GM19193 (cell line): Measurements from ENCODE around the gene HMGCLL1.

Experiments used
- POLR2A ChIP-seq: IDR thresholded peaks from 4 replicates; pipeline ENCODE4 v1.6.1; 2011; ENCODE audit not compliant: insufficient read depth, insufficient read length; ENCODE audit errors: extremely low read depth

HMGCLL1 gene

GRCh38 chr6:55497694-55498093 lies 81.3 kb downstream of the HMGCLL1 start:
- no peak for TF ChIP-seq POLR2A

- no peak for TF ChIP-seq POLR2A
Observed at GRCh38 chr6:55496201-55496600, 82.8 kb downstream of the HMGCLL1 start.

- TF ChIP-seq POLR2A, result no peak
Observed at GRCh38 chr6:55495277-55495676, 83.7 kb downstream of the HMGCLL1 start.

- no peak for TF ChIP-seq POLR2A
Observed at GRCh38 chr6:55494411-55494810, 84.6 kb downstream of the HMGCLL1 start.

- no peak for TF ChIP-seq POLR2A
Observed at GRCh38 chr6:55492259-55492658, 86.7 kb downstream of the HMGCLL1 start.

GRCh38 chr6:55490871-55491270 lies 88.1 kb downstream of the HMGCLL1 start:
- no peak for TF ChIP-seq POLR2A

- no peak for TF ChIP-seq POLR2A
Observed at GRCh38 chr6:55474382-55474781, 104.6 kb downstream of the HMGCLL1 start.

GRCh38 chr6:55473722-55474121 lies 105.3 kb downstream of the HMGCLL1 start:
- no peak for TF ChIP-seq POLR2A

- TF ChIP-seq POLR2A, result no peak
Observed at GRCh38 chr6:55469951-55470366, 109.0 kb downstream of the HMGCLL1 start.

- TF ChIP-seq POLR2A, result no peak
Observed at GRCh38 chr6:55456016-55456415, 123.0 kb downstream of the HMGCLL1 start.

- TF ChIP-seq POLR2A, result no peak
Observed at GRCh38 chr6:55450005-55450404, 129.0 kb downstream of the HMGCLL1 start.

- TF ChIP-seq POLR2A, result no peak
Observed at GRCh38 chr6:55449225-55449624, 129.8 kb downstream of the HMGCLL1 start.

GRCh38 chr6:55448451-55448850 lies 130.5 kb downstream of the HMGCLL1 start:
- no peak for TF ChIP-seq POLR2A

GRCh38 chr6:55447891-55448290 lies 131.1 kb downstream of the HMGCLL1 start:
- TF ChIP-seq POLR2A, result no peak

- no peak for TF ChIP-seq POLR2A
Observed at GRCh38 chr6:55445648-55446204, 133.3 kb downstream of the HMGCLL1 start.

- no peak for TF ChIP-seq POLR2A
Observed at GRCh38 chr6:55443238-55444134, 135.5 kb downstream of the HMGCLL1 start.
